Rectal smooth muscle tissue (tissue), 1 donor: Measurements from ENCODE around the gene AP2A1.

ENCODE experiments used
- H3K27ac ChIP-seq: one replicate; pipeline ENCODE4 v1.7.0; 2013; ENCODE audit warnings: low read depth, low read length, inconsistent platforms
- H3K27me3 ChIP-seq: one replicate; pipeline ENCODE4 v1.7.0; 2013; ENCODE audit warnings: low read length; ENCODE audit not compliant: control insufficient read depth, insufficient read depth
- H3K36me3 ChIP-seq: one replicate; pipeline ENCODE4 v1.7.0; 2013; ENCODE audit warnings: low read length; ENCODE audit not compliant: control insufficient read depth, insufficient read depth
- H3K4me1 ChIP-seq: one replicate; pipeline ENCODE4 v1.7.0; 2013; ENCODE audit warnings: low read length; ENCODE audit not compliant: control insufficient read depth, insufficient read depth
- H3K4me3 ChIP-seq: one replicate; pipeline ENCODE4 v1.7.0; 2013; ENCODE audit warnings: low read length
- H3K9ac ChIP-seq: one replicate; pipeline ENCODE4 v1.7.0; 2013; ENCODE audit warnings: low read length

Gene AP2A1

GRCh38 chr19:49787746-49788145 lies 20.9 kb downstream of the AP2A1 start:
- Histone ChIP-seq H3K9ac (no peak overlapping the region), H3K36me3 (peaks cover 23% of the 10 kb centered on the region), H3K4me3 (no peak overlapping the region), H3K4me1 (no peaks in the 10 kb centered on the region), H3K27ac (no peak overlapping the region), H3K27me3 (no peaks in the 10 kb centered on the region)

GRCh38 chr19:49788857-49789256 lies 22.1 kb downstream of the AP2A1 start:
- H3K9ac ChIP-seq = no peak overlapping the region
- no peak overlapping the region for H3K4me3 ChIP-seq
- peaks cover 17% of the 10 kb centered on the region for H3K36me3 ChIP-seq
- H3K27ac ChIP-seq = no peak overlapping the region
- no peaks in the 10 kb centered on the region for H3K4me1 ChIP-seq
- H3K27me3 ChIP-seq = no peaks in the 10 kb centered on the region

GRCh38 chr19:49790866-49791265 lies 24.1 kb downstream of the AP2A1 start:
- peaks cover 20% of the 10 kb centered on the region for H3K36me3 ChIP-seq
- no peaks in the 10 kb centered on the region for H3K4me1 ChIP-seq
- no peak overlapping the region for H3K4me3 ChIP-seq
- H3K27me3 ChIP-seq = no peaks in the 10 kb centered on the region
- H3K27ac ChIP-seq = no peak overlapping the region
- H3K9ac ChIP-seq = no peak overlapping the region

- no peak overlapping the region for H3K27ac ChIP-seq
- H3K9ac ChIP-seq = no peak overlapping the region
- H3K27me3 ChIP-seq = no peaks in the 10 kb centered on the region
- no peaks in the 10 kb centered on the region for H3K4me1 ChIP-seq
- no peak overlapping the region for H3K4me3 ChIP-seq
- peaks cover 30% of the 10 kb centered on the region for H3K36me3 ChIP-seq
These were observed 25.1 kb downstream of the AP2A1 start for GRCh38 chr19:49791776-49792445.

GRCh38 chr19:49792829-49793560 lies 26.2 kb downstream of the AP2A1 start:
- Histone ChIP-seq H3K9ac (no peak overlapping the region), H3K4me1 (no peaks in the 10 kb centered on the region), H3K27me3 (no peaks in the 10 kb centered on the region), H3K36me3 (peaks cover 30% of the 10 kb centered on the region), H3K4me3 (no peak overlapping the region), H3K27ac (no peak overlapping the region)

GRCh38 chr19:49793561-49793840 lies 26.7 kb downstream of the AP2A1 start:
- Histone ChIP-seq H3K4me3 (no peak overlapping the region), H3K9ac (no peak overlapping the region), H3K36me3 (peaks cover 30% of the 10 kb centered on the region), H3K27me3 (no peaks in the 10 kb centered on the region), H3K27ac (no peak overlapping the region), H3K4me1 (no peaks in the 10 kb centered on the region)

GRCh38 chr19:49795615-49796014 lies 28.8 kb downstream of the AP2A1 start:
- H3K27me3 ChIP-seq = no peaks in the 10 kb centered on the region
- H3K27ac ChIP-seq = no peak overlapping the region
- H3K4me3 ChIP-seq = no peak overlapping the region
- H3K4me1 ChIP-seq = no peaks in the 10 kb centered on the region
- H3K36me3 ChIP-seq = peaks cover 38% of the 10 kb centered on the region
- H3K9ac ChIP-seq = no peak overlapping the region

- Histone ChIP-seq H3K27ac (no peak overlapping the region), H3K4me3 (no peak overlapping the region), H3K36me3 (peaks cover 37% of the 10 kb centered on the region), H3K9ac (no peak overlapping the region), H3K4me1 (no peaks in the 10 kb centered on the region), H3K27me3 (no peaks in the 10 kb centered on the region)
These were observed 31.8 kb downstream of the AP2A1 start for GRCh38 chr19:49798574-49798973.

- no peak overlapping the region for H3K9ac ChIP-seq
- no peaks in the 10 kb centered on the region for H3K4me1 ChIP-seq
- H3K27me3 ChIP-seq = no peaks in the 10 kb centered on the region
- no peak overlapping the region for H3K27ac ChIP-seq
- H3K4me3 ChIP-seq = no peak overlapping the region
- peaks cover 36% of the 10 kb centered on the region for H3K36me3 ChIP-seq
These were observed 32.5 kb downstream of the AP2A1 start for GRCh38 chr19:49799271-49799797.

- Histone ChIP-seq H3K27ac (no peak overlapping the region), H3K9ac (no peak overlapping the region)
These were observed 33.1 kb downstream of the AP2A1 start for GRCh38 chr19:49799798-49800376.

GRCh38 chr19:49800771-49801170 lies 34.0 kb downstream of the AP2A1 start:
- H3K9ac ChIP-seq = no peak overlapping the region
- no peak overlapping the region for H3K27ac ChIP-seq
- peaks cover 27% of the 10 kb centered on the region for H3K36me3 ChIP-seq
- H3K27me3 ChIP-seq = no peaks in the 10 kb centered on the region
- H3K4me3 ChIP-seq = no peak overlapping the region
- no peaks in the 10 kb centered on the region for H3K4me1 ChIP-seq

More at GRCh38 chr19:49799798-49800376, 33.1 kb downstream of the AP2A1 start:
- H3K4me1 ChIP-seq = no peaks in the 10 kb centered on the region
- no peaks in the 10 kb centered on the region for H3K27me3 ChIP-seq
- H3K36me3 ChIP-seq = peaks cover 35% of the 10 kb centered on the region
- no peak overlapping the region for H3K4me3 ChIP-seq

- Histone ChIP-seq H3K4me3 (peak overlapping the region; percentile 82), H3K4me1 (no peaks in the 10 kb centered on the region), H3K27me3 (no peaks in the 10 kb centered on the region), H3K27ac (no peak overlapping the region), H3K36me3 (peaks cover 21% of the 10 kb centered on the region), H3K9ac (no peak overlapping the region)
These were observed 34.6 kb downstream of the AP2A1 start for GRCh38 chr19:49801401-49801888.
